GM12865 (cell line): ENCODE results near the gene ABHD16A.

Experiments used
- DNase-seq: peaks from one replicate; pipeline ENCODE4 v3.0.0; 2010; ENCODE audit warnings: low read depth
- H3K4me3 ChIP-seq: 2 replicates; pipeline ENCODE4 v1.5.1; 2011; ENCODE audit warnings: mild to moderate bottlenecking, low read depth, low read length, control low read depth
- CTCF ChIP-seq: IDR thresholded peaks from 2 replicates; pipeline ENCODE4 v1.5.1; 2011; ENCODE audit warnings: low read length, control low read depth, low read depth, inconsistent platforms; ENCODE audit not compliant: insufficient read depth; ENCODE audit errors: missing control alignments

ABHD16A gene

DNA sequence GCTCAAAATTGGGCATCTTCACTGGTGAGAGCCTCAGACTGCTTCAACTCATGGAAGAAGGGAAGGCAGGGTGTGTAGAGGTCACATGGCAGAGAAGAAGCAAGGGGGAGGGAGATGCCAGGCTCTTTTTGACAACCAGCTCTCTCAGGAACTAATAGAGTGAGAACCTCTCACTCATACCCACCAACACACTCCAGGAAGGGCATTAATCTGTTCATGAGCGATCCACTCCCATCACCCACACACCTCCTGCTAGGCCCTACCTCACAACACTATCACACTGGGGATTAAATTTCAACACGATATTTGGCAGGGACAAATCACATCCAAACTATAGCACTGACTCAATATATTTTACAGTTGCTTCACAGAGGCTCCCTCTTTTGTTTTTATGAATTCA, 38.7 kb upstream of the ABHD16A start:
- no peak overlapping the region for H3K4me3 ChIP-seq
- DNase-seq, result no peak

GRCh38 chr6:31740397-31741223, 37.5 kb upstream of the ABHD16A start:
- H3K4me3 ChIP-seq, result peak overlapping the region; percentile 90
- no peak for TF ChIP-seq CTCF
- peak; percentile 62 for DNase-seq

More for the DNA sequence above, 38.7 kb upstream of the ABHD16A start:
- TF ChIP-seq CTCF, result no peak

DNA sequence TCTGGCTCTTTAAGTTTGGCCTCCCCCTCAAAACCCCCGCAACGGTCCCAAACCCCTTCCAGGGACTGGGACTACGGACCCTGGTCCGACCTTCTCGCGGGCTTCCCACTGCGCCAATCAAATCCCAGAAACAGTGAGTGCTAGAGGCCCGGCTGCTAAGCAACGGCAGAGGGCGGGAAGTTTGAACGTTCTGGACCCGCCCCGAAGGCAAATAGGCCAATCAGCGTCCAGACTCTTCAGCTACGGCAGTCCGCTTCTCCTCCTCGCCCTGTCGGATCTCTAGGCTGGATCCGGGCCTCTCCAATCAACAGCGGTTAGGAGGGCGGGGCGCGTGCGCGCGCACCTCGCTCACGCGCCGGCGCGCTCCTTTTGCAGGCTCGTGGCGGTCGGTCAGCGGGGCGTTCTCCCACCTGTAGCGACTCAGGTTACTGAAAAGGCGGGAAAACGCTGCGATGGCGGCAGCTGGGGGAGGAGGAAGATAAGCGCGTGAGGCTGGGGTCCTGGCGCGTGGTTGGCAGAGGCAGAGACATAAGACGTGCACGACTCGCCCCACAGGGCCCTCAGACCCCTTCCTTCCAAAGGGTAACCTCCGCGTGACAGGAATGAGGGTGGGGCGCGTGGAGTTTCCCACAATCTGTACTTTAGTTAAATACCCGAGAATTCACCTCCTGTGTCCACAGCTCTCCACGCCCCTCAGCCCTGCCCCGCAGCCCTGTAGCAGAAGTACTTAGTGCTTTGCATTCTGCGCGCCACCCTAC, 36.7 kb upstream of the ABHD16A start, which contains the start of gene MSH5:
MSH5 (plus strand) TSS at position 367 of the 758 bp plus-strand sequence. CDS start 462 bp downstream, outside the sequence.
- H3K4me3 ChIP-seq, result peak within 1 kb of the TSS; percentile 90
- no peak for TF ChIP-seq CTCF
- DNase-seq, result peak; percentile 99

GRCh38 chr6:31737991-31738979, 35.2 kb upstream of the ABHD16A start:
- H3K4me3 ChIP-seq, result peak overlapping the region; percentile 56
- TF ChIP-seq CTCF, result no peak

GRCh38 chr6:31737315-31737990, 34.3 kb upstream of the ABHD16A start:
- DNase-seq, result peak; percentile 50
- TF ChIP-seq CTCF, result no peak
- H3K4me3 ChIP-seq, result peak overlapping the region; percentile 36

More at GRCh38 chr6:31737991-31738979, 35.2 kb upstream of the ABHD16A start:
- peak; percentile 90 for DNase-seq
